CD8-positive, alpha-beta memory T cell (primary cell): ENCODE results near the gene IDH1. TPM values are rescaled to one million over a fixed set of nuclear protein-coding genes. Genes with fewer than 3 reads are reported as not detected.
A peak's percentile ranks its signal among the peaks of the same experiment; 100 is the strongest.

ENCODE experiments used
- CTCF ChIA-PET: fragments of 350-600 bp; sonication (Branson Sonifier 250); formaldehyde crosslinking; loops from one replicate; lab custom pipeline; 2021; ENCODE audit warnings: antibody characterized with exemption; lab: Charles Lee
- POLR2A ChIA-PET: fragments of 350-600 bp; sonication (Branson Sonifier 250); formaldehyde crosslinking; loops from one replicate; lab custom pipeline; 2021; ENCODE audit warnings: antibody characterized with exemption; lab: Charles Lee
- DNase-seq, 5 donors: peaks; one replicate each; pipeline versions ENCODE4 v3.0.0 to v3.0.0-alpha.2; 2020 to 2022; ENCODE audit warnings: mixed read lengths in 1 of 5
- H3K27ac ChIP-seq: one replicate; pipeline ENCODE4 v1.7.0; 2013; ENCODE audit warnings: low read depth, mild to moderate bottlenecking, low read length, moderate library complexity
- H3K27me3 ChIP-seq: 2 replicates; pipeline ENCODE4 v1.7.0; 2013; ENCODE audit warnings: low read length, mild to moderate bottlenecking; ENCODE audit not compliant: insufficient read depth, poor library complexity, severe bottlenecking
- H3K36me3 ChIP-seq: 2 replicates; pipeline ENCODE4 v1.7.0; 2013; ENCODE audit warnings: mild to moderate bottlenecking, low read length, moderate library complexity; ENCODE audit not compliant: insufficient read depth
- H3K4me1 ChIP-seq: 2 replicates; pipeline ENCODE4 v1.7.0; 2013; ENCODE audit warnings: mild to moderate bottlenecking, low read length, moderate library complexity; ENCODE audit not compliant: insufficient read depth
- H3K4me3 ChIP-seq: 2 replicates; pipeline ENCODE4 v1.7.0; 2013; ENCODE audit warnings: mild to moderate bottlenecking, low read length
- H3K9me3 ChIP-seq: 2 replicates; pipeline ENCODE4 v1.7.0; 2013; ENCODE audit warnings: mild to moderate bottlenecking, low read length
- H3K27ac Mint-ChIP-seq, 8 donors: one replicate each; pipeline ENCODE4 v1.8.0; 2020 to 2021; ENCODE audit warnings: mixed read lengths in 8 of 8, mild to moderate bottlenecking in 6 of 8, inconsistent platforms in 3 of 8, moderate library complexity in 3 of 8
- H3K27me3 Mint-ChIP-seq, 2 donors: one replicate each; pipeline ENCODE4 v1.8.0; 2020 to 2021; ENCODE audit warnings: mixed read lengths in 2 of 2, mild to moderate bottlenecking in 1 of 2, moderate library complexity in 1 of 2
- H3K36me3 Mint-ChIP-seq, 3 donors: one replicate each; pipeline ENCODE4 v1.8.0; 2020 to 2021; ENCODE audit warnings: mixed read lengths in 3 of 3, inconsistent platforms in 1 of 3, mild to moderate bottlenecking in 1 of 3
- H3K4me1 Mint-ChIP-seq, 3 donors: one replicate each; pipeline ENCODE4 v1.8.0; 2020 to 2021; ENCODE audit warnings: mixed read lengths in 3 of 3, inconsistent platforms in 1 of 3, mild to moderate bottlenecking in 1 of 3
- H3K4me3 Mint-ChIP-seq, 7 donors: one replicate each; pipeline ENCODE4 v1.8.0; 2020 to 2021; ENCODE audit warnings: mixed read lengths in 7 of 7, mild to moderate bottlenecking in 6 of 7, moderate library complexity in 4 of 7, inconsistent platforms in 2 of 7
- H3K9me3 Mint-ChIP-seq, 5 donors: one replicate each; pipeline ENCODE4 v1.8.0; 2020 to 2022; ENCODE audit warnings: mixed read lengths in 5 of 5, mild to moderate bottlenecking in 3 of 5, moderate library complexity in 2 of 5, inconsistent platforms in 1 of 5
- polyA plus RNA-seq: library from polyadenylated mRNA; unstranded; fragments of 300-500 nt; fragmentation: Illumina TruSeq; gene quantifications from one replicate; pipeline ENCODE4 v1.2.3, GENCODE V29; 2021
- total RNA-seq, 2 experiments: library from RNA; stranded (reverse); gene quantifications; one replicate each; pipeline ENCODE4 v1.2.3, GENCODE V29; 2021

IDH1 gene
- total and polyA plus RNA-seq, 3 experiments from 2014 or later, result 5.8 to 21.5 (median 18.9) TPM

- Mint-ChIP-seq H3K36me3 (peaks cover 34 to 83% (median 35%) of the 10 kb centered on the region in 3 donors), H3K4me1 (peaks cover 23 to 32% (median 27%) of the 10 kb centered on the region in 3 donors), H3K4me3 (no peak overlapping the region), H3K27me3 (no peaks in the 10 kb centered on the region), H3K9me3 (peaks cover 0 to 5% (median 2%) of the 10 kb centered on the region in 5 donors), H3K27ac (peak overlapping the region in 1 of 8 donors; percentile 54)
- Histone ChIP-seq H3K27ac (no peak overlapping the region), H3K4me1 (no peaks in the 10 kb centered on the region), H3K27me3 (no peaks in the 10 kb centered on the region), H3K9me3 (no peaks in the 10 kb centered on the region), H3K36me3 (peaks cover 35% of the 10 kb centered on the region), H3K4me3 (no peak overlapping the region)
- ChIA-PET CTCF (no interaction called here), POLR2A (no interaction called here)
- DNase-seq, result no peak
Observed at GRCh38 chr2:208285853-208286252, 31.0 kb upstream of the IDH1 start.

- H3K4me3 ChIP-seq, result no peak overlapping the region
- H3K9me3 ChIP-seq, result no peaks in the 10 kb centered on the region
- peak overlapping the region in 5 of 8 donors; percentile 3 to 77 (median 62) for H3K27ac Mint-ChIP-seq
- ChIA-PET POLR2A (no interaction called here), CTCF (no interaction called here)
- DNase-seq, result no peak
- peaks cover 0 to 9% (median 0%) of the 10 kb centered on the region in 5 donors for H3K9me3 Mint-ChIP-seq
- H3K36me3 ChIP-seq, result peaks cover 38% of the 10 kb centered on the region
- H3K4me1 ChIP-seq, result no peaks in the 10 kb centered on the region
- no peaks in the 10 kb centered on the region for H3K27me3 Mint-ChIP-seq
- H3K27me3 ChIP-seq, result no peaks in the 10 kb centered on the region
- H3K4me3 Mint-ChIP-seq, result no peak overlapping the region
- no peak overlapping the region for H3K27ac ChIP-seq
- peaks cover 38 to 87% (median 39%) of the 10 kb centered on the region in 3 donors for H3K36me3 Mint-ChIP-seq
- peaks cover 34 to 55% (median 41%) of the 10 kb centered on the region in 3 donors for H3K4me1 Mint-ChIP-seq
Observed at GRCh38 chr2:208280933-208281332, 26.1 kb upstream of the IDH1 start.

GRCh38 chr2:208280234-208280633 is 25.4 kb upstream of the IDH1 start:
- H3K4me1 ChIP-seq, result no peaks in the 10 kb centered on the region
- H3K4me3 ChIP-seq, result no peak overlapping the region
- no peaks in the 10 kb centered on the region for H3K27me3 Mint-ChIP-seq
- no peaks in the 10 kb centered on the region for H3K9me3 ChIP-seq
- ChIA-PET POLR2A (no interaction called here), CTCF (no interaction called here)
- peaks cover 0 to 9% (median 0%) of the 10 kb centered on the region in 5 donors for H3K9me3 Mint-ChIP-seq
- H3K36me3 Mint-ChIP-seq, result peaks cover 33 to 87% (median 41%) of the 10 kb centered on the region in 3 donors
- H3K4me1 Mint-ChIP-seq, result peaks cover 33 to 59% (median 43%) of the 10 kb centered on the region in 3 donors
- peak overlapping the region in 2 of 8 donors; percentile 26 to 58 for H3K27ac Mint-ChIP-seq
- no peaks in the 10 kb centered on the region for H3K27me3 ChIP-seq
- H3K4me3 Mint-ChIP-seq, result no peak overlapping the region
- no peak overlapping the region for H3K27ac ChIP-seq
- DNase-seq, result no peak
- peaks cover 42% of the 10 kb centered on the region for H3K36me3 ChIP-seq

- peaks cover 36 to 94% (median 41%) of the 10 kb centered on the region in 3 donors for H3K36me3 Mint-ChIP-seq
- no peak for DNase-seq
- Histone ChIP-seq H3K4me3 (no peak overlapping the region), H3K27ac (no peak overlapping the region), H3K27me3 (no peaks in the 10 kb centered on the region), H3K9me3 (no peaks in the 10 kb centered on the region), H3K4me1 (no peaks in the 10 kb centered on the region), H3K36me3 (peaks cover 46% of the 10 kb centered on the region)
- H3K27ac Mint-ChIP-seq, result peak overlapping the region in 1 of 8 donors; percentile 37
- peaks cover 40 to 67% (median 50%) of the 10 kb centered on the region in 3 donors for H3K4me1 Mint-ChIP-seq
- H3K4me3 Mint-ChIP-seq, result no peak overlapping the region
- no peaks in the 10 kb centered on the region for H3K27me3 Mint-ChIP-seq
- POLR2A ChIA-PET, result no interaction called here
- H3K9me3 Mint-ChIP-seq, result peaks cover 0 to 9% (median 0%) of the 10 kb centered on the region in 5 donors
- CTCF ChIA-PET, result no interaction called here
Observed at GRCh38 chr2:208279236-208279635, 24.4 kb upstream of the IDH1 start.

- peaks cover 52% of the 10 kb centered on the region for H3K36me3 ChIP-seq
- no peak overlapping the region for H3K27ac ChIP-seq
- no peaks in the 10 kb centered on the region for H3K27me3 ChIP-seq
- Mint-ChIP-seq H3K27ac (peak overlapping the region in 1 of 8 donors; percentile 37), H3K27me3 (no peaks in the 10 kb centered on the region), H3K4me3 (no peak overlapping the region), H3K9me3 (peaks cover 0 to 9% (median 0%) of the 10 kb centered on the region in 5 donors), H3K4me1 (peaks cover 45 to 71% (median 56%) of the 10 kb centered on the region in 3 donors), H3K36me3 (peaks cover 38 to 98% (median 46%) of the 10 kb centered on the region in 3 donors)
- DNase-seq, result no peak
- no peaks in the 10 kb centered on the region for H3K4me1 ChIP-seq
- CTCF ChIA-PET, result no interaction called here
- H3K9me3 ChIP-seq, result no peaks in the 10 kb centered on the region
- H3K4me3 ChIP-seq, result no peak overlapping the region
- POLR2A ChIA-PET, result no interaction called here
Observed at GRCh38 chr2:208278549-208278948, 23.7 kb upstream of the IDH1 start.

- Mint-ChIP-seq H3K4me3 (no peak overlapping the region), H3K27me3 (no peaks in the 10 kb centered on the region), H3K36me3 (peaks cover 33 to 81% (median 42%) of the 10 kb centered on the region in 3 donors), H3K9me3 (peaks cover 0 to 9% (median 0%) of the 10 kb centered on the region in 5 donors), H3K4me1 (peaks cover 36 to 50% (median 45%) of the 10 kb centered on the region in 3 donors), H3K27ac (peak overlapping the region in 3 of 8 donors; percentile 53 to 76 (median 63))
- H3K4me1 ChIP-seq, result no peaks in the 10 kb centered on the region
- ChIA-PET CTCF (no interaction called here), POLR2A (no interaction called here)
- H3K4me3 ChIP-seq, result no peak overlapping the region
- no peaks in the 10 kb centered on the region for H3K27me3 ChIP-seq
- H3K27ac ChIP-seq, result no peak overlapping the region
- peaks cover 52% of the 10 kb centered on the region for H3K36me3 ChIP-seq
- DNase-seq, result no peak
- H3K9me3 ChIP-seq, result no peaks in the 10 kb centered on the region
Observed at GRCh38 chr2:208274748-208275147, 19.9 kb upstream of the IDH1 start.

- Mint-ChIP-seq H3K27me3 (no peaks in the 10 kb centered on the region), H3K4me3 (peak overlapping the region in 4 of 7 donors; percentile 25 to 63 (median 34)), H3K36me3 (peaks cover 4 to 40% (median 8%) of the 10 kb centered on the region in 3 donors), H3K9me3 (no peaks in the 10 kb centered on the region), H3K27ac (peak overlapping the region in 2 of 8 donors; percentile 26 to 47), H3K4me1 (peaks cover 54 to 73% (median 62%) of the 10 kb centered on the region in 3 donors)
- no peaks in the 10 kb centered on the region for H3K9me3 ChIP-seq
- H3K27ac ChIP-seq, result no peak overlapping the region
- ChIA-PET POLR2A (interaction anchor here (1.6 kb wide), 1 partner anchor 14 kb away, joined by 6 read pairs; the partner anchor contains the start of gene IDH1), CTCF (interaction anchor here (0.9 to 8.0 kb wide), 4 partner anchors 15 to 99 kb away, joined by 3 to 89 read pairs (median 4); partner anchors contain the start of gene IDH1)
- DNase-seq, result no peak
- H3K4me3 ChIP-seq, result no peak overlapping the region
- H3K27me3 ChIP-seq, result no peaks in the 10 kb centered on the region
- H3K36me3 ChIP-seq, result peaks cover 9% of the 10 kb centered on the region
- H3K4me1 ChIP-seq, result peaks cover 25% of the 10 kb centered on the region
Observed at GRCh38 chr2:208269091-208269490, 14.2 kb upstream of the IDH1 start.

GRCh38 chr2:208268156-208268952 is 13.5 kb upstream of the IDH1 start:
- H3K27ac Mint-ChIP-seq, result peak overlapping the region in 3 of 8 donors; percentile 6 to 26 (median 22)
- no peak overlapping the region for H3K4me3 ChIP-seq
- CTCF ChIA-PET, result interaction anchor here (1.4 to 8.0 kb wide), 2 partner anchors 15 to 98 kb away, joined by 3 to 89 read pairs; partner anchors contain the start of gene IDH1
- no peaks in the 10 kb centered on the region for H3K27me3 Mint-ChIP-seq
- no peaks in the 10 kb centered on the region for H3K9me3 Mint-ChIP-seq
- H3K36me3 Mint-ChIP-seq, result peaks cover 3 to 32% (median 5%) of the 10 kb centered on the region in 3 donors
- no peaks in the 10 kb centered on the region for H3K27me3 ChIP-seq
- DNase-seq, result no peak
- peaks cover 25% of the 10 kb centered on the region for H3K4me1 ChIP-seq
- H3K9me3 ChIP-seq, result no peaks in the 10 kb centered on the region
- H3K27ac ChIP-seq, result peak overlapping the region; percentile 82
- H3K4me3 Mint-ChIP-seq, result peak overlapping the region; percentile 67 to 97 (median 82)
- H3K36me3 ChIP-seq, result peaks cover 5% of the 10 kb centered on the region
- POLR2A ChIA-PET, result interaction anchor here (0.7 to 1.6 kb wide), 2 partner anchors 13 to 643 kb away, joined by 3 to 6 read pairs; partner anchors contain the start of gene IDH1
- H3K4me1 Mint-ChIP-seq, result peaks cover 50 to 70% (median 59%) of the 10 kb centered on the region in 3 donors
